ENCODE data around the gene BMP7.

The BMP7 gene

DNA sequence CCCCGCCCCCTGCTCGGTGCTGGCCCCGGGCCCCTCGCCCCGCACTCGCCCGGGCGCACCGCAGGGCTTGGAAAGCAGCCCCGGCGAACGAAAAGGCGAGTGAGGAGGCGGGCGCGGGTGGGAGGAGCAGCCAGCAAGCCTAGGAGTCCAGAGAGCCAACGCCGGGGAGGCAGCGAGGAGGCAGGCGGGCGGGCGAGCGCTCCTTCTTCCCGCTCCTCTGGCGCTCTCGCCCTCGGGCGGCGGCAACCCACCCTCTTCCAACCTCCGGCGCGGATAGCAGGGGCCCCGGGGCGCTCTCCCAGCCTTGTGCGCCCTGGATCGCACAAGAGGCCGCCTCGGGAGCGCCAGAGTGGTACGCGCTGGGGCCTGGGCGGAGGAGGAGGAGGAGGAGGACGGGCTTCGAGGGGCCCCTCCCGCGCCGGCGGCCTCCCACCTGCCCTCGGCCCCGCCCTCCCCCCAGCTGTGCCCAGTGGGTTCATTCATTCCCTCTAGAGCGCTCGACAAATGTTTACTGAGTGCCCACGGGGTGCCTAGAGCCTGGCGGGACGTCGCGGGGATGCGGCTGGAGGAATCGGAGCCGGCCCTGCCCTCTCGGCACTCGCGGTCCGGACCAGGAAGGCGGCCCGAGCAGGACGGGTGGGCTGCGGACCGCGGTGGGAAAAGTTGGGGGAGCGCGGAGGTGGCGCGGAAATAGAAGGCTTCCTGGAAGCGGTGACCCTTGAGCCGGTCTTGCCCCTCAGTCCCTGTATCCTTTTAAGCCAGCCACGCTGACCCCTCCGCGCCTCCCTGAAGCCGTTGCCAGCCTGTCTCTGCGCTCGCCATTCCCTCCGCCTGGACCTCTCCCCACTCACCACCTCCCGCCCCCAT, at the start of gene BMP7:
Gene BMP7 (minus strand): TSS at position 351 of the 867 bp plus-strand sequence. CDS start 519 bp downstream, outside the sequence.
- no peak for DNase-seq

DNA sequence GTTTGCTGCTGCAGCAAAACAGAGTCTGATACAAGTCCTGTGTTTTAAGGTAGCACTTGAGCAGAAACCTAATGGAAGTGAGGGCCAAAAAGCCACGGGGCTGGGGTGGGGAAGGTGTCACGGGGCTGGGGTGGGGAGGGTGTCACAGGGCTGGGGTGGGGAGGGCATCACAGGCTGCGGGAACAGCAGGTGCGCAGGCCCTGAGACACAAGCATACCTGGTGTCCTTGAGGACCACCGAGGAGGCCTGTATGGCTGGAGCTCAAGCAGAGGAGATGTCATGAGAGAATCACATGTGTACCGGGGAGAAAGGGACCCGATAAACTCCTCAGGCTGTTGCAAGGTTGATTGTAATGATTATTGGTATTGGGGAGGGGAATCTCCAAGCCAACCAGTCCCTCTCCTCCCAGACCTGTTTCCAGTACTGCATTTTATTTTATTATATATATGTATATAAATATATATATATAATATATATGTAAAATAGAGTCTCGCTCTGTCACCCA, 49.6 kb upstream of the BMP7 start:
- DNase-seq = no peak

GRCh38 chr20:57315083-57315975, 48.9 kb upstream of the BMP7 start:
- no peak for DNase-seq

DNA sequence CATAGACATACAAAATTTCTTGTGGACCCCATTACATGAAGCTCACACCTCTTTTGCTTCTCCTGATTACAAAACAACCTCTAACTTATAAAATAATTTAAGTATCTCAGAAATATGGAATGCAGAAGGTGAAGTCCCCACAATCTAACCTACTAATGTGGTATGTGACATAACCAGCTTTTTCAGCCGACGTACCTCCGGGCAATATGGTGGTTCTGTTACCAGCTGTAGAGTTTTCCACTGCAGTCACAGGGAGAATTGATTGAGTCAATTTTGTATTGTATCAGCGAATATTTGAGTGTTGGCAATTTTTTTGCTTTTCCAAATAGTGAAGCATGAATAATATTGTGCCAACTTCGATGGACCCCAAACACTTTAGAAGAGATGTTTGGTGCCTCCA, 47.5 kb upstream of the BMP7 start:
- no peak for DNase-seq

DNA sequence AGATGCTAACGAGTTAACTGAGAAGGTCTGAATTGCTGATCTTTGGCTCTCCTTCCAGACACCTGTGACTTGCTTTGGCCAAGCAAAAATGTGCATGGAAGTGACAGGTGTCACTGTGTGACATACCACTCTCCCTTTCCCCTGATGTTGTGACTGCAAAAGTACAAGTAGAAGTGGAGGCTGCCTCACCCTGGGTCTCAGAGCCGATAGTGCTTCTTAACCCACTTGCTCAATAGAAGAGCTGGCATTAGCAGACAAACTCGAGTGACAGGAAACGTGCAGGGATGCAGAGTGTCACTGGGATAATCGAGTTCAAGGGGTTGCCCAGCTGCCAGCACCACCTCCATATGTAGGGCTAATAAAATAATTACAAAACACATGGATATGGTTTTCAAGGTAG, 46.8 kb upstream of the BMP7 start:
- DNase-seq = no peak

- DNase-seq = no peak
Measured at GRCh38 chr20:57312138-57312537, 45.7 kb upstream of the BMP7 start.

DNA sequence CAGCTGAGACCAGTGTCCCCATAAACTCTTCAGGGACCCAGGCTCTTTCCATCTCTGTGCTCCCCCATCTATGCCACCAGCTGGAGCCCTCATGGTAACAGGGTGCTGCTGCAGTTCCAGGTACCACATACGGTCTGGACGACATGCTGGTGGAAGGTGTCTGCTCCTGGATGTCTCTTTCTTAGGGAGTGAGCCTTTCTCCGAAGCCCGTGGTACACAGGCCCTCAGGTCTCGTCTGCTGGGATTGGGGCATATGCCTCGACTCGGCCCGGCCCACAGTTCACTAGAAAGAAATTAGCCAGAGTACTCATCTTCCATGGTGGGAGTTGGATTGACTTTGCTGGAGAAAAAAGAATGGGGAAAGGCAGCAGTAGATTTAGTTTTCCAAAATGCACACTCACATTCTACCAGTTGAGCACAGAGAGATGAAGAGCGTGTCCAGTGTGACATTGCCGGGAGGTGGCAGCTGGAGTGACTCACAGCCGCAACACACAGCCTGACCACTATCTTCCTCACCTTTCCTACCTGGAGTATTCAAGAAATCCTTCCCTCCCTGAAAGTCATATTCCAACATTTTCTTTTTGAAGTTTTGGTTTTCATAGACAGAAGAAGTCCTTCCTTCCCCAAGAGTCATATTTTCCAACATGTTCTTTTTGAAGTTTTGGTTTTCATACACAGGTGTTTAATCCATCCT, 44.5 kb upstream of the BMP7 start:
- no peak for DNase-seq

DNA sequence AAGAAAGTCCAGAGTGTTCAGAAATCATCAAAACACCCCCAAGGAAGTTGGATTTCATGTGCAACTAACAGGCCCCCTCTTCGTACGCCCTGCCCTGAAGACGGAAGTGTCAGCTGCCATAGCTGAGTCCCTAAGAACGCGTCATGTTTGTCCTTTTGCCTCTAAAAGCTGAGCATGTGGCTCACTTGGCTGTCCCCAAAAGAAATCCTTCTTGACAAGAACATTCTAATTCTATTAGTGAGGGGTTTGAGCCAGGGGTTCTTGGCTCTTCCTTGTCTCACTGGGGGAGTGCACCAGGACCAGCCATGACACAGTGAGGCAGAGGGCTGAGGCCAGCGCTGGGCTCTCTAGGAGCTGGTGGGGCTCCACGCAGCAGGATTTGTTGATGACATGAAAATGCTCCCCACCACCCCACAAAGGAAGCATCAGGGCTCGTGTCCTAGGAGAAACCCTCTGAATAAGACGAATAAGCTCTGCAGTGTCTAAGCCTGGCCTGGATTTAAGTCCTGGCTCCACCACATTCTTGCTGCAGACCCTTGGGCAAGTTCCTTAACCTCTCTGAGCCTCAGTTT, 43.2 kb upstream of the BMP7 start:
- DNase-seq = no peak

GRCh38 chr20:57308451-57309271, 42.2 kb upstream of the BMP7 start:
- no peak for DNase-seq

- DNase-seq = no peak
Measured at GRCh38 chr20:57306747-57307146, 40.3 kb upstream of the BMP7 start.

GRCh38 chr20:57301026-57301425, 34.6 kb upstream of the BMP7 start:
- DNase-seq = no peak

- no peak for DNase-seq
Measured at GRCh38 chr20:57298457-57298856, 32.0 kb upstream of the BMP7 start.

DNA sequence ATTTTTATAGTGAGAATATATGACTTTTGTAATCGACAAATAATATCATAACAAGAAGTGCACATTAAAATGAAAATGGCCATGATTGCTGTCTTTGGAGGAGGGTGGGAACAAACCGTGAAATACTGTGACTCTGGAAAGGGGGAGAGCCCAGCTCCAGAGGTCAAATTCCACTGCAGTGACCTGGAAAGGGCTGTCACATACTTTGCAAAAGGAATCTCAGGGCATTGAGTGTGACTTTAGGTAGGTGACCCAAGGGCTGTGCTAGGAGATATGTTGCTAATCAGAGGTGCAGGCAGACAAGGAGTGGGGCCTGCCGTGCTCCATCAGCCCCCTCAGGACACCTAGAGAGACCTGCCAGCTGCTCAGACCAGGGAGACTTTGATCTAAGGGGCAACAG, 28.1 kb upstream of the BMP7 start:
- no peak for DNase-seq

DNA sequence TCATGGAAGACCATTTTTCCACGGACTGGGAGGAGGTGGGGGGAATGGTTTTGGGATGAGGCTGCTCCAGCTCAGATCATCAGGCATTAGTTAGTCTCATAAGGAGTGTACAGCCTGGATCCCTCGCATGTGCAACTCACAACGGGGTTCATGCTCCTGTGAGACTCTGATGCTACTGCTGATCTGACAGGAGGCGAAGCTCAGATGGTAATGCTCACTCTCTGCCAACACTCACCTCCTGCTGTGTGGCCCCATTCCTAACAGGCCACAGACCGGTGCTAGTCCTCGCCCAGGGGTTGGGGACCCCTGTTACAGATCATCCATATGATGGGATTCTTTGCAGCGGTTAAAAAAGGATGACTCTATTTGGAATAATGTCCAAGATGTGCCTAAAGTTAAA, 27.6 kb upstream of the BMP7 start:
- no peak for DNase-seq

- no peak for DNase-seq
Measured at GRCh38 chr20:57292611-57293010, 26.2 kb upstream of the BMP7 start.

DNA sequence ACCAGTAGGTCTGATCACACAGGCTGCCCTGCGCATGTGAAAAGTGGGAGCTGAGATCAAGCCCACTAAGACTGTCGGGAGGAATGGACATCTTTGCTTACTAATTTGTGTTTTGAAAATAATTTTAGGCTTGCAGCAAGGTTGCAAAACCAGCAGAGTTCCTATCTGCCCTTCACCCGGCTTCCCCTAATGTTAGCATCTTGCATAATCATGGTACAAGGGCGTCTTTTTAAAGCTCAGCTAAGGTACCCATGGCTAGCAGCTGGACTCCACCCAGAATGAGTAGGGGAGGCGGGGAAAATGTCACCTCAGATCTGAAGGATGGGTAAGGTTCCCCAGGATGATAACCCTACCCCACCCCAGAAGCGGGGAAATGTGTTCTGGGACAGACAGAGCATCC, 25.3 kb upstream of the BMP7 start:
- no peak for DNase-seq

DNA sequence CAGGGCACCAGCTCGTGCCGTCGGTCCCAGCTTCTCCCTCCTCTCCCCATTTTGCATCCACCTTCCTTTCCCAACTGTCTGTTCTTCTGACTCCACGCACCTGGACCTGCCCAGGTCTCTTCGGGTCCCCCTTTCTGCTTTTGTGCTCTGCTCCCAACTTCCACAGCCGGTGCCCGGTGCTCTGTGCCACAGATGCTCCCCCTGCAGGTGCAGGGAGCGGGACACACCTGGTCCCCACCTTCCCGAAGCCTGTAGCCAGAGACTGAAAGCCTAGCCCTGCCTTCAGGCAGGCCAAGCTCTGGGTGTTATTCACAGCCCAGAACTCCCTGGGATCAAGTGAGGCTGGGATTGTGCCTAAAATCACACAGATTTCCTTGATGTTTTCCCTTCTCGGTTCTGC, 24.6 kb upstream of the BMP7 start:
- no peak for DNase-seq

GRCh38 chr20:57290178-57290484, 23.7 kb upstream of the BMP7 start:
- DNase-seq = no peak

DNA sequence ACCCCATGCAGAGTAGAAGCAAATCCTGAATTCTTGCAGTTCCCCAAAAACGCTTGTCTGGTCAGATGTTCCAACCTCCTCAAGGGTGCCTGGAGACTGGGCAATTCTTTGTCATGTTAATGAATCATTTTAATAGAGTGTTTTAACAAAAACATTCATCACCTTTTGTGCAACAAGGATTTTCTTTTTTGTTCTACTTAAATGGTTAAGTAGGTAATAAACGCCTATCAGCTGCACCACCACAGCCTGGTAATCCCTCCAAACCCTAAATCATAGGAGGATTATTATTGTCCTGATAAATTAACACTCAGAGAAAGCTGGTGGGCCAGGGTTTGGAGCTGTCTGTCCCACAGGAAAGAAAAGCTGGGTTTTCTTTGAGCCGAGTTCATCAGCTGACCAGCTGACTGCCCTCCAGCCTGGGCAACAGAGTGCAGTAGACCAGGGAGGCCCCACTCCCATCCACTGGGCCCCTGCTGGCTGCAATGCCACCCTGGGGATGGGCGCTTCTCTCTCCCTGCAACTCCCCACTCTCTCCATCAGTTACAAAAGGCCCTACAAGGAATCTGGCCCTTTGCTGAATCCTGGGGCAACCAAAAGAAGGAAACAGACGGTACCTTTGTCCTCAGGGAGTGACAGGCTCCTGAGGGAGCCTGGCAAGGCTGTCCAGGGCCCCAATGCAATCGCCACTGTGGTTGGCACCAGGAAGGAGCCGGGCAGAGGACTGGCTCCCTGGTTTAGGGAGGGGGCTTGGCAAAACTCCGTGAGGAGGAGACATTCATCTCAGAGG, 23.1 kb upstream of the BMP7 start:
- DNase-seq = no peak

GRCh38 chr20:57288651-57289277, 22.3 kb upstream of the BMP7 start:
- no peak for DNase-seq

- DNase-seq = no peak
Measured at GRCh38 chr20:57287901-57288300, 21.5 kb upstream of the BMP7 start.

All from activated naive CD4-positive, alpha-beta T cell (primary cell).